OCI-LY1 (cell line): ENCODE data around the gene MEIKIN.

Source experiments
- H2AFZ ChIP-seq: fragments of 200-600 bp; sonication (generic), shearing (Covaris generic); 2 replicates; pipeline ENCODE4 v1.6.0; 2014; ENCODE audit warnings: antibody characterized with exemption, mild to moderate bottlenecking, low read length
- H3F3A ChIP-seq: fragments of 200-600 bp; sonication (generic), shearing (Covaris generic); 2 replicates; pipeline ENCODE4 v1.6.0; 2014; ENCODE audit warnings: mild to moderate bottlenecking, antibody characterized with exemption, low read length, moderate library complexity; ENCODE audit not compliant: insufficient read depth
- H3K27ac ChIP-seq: fragments of 200-600 bp; sonication (generic); 2 replicates; pipeline ENCODE4 v1.5.1; 2014; ENCODE audit warnings: low read length, mixed run types, mild to moderate bottlenecking, low read depth; ENCODE audit not compliant: poor library complexity, severe bottlenecking
- H3K27me3 ChIP-seq: fragments of 200-600 bp; sonication (generic); 2 replicates; pipeline ENCODE4 v1.6.0; 2014; ENCODE audit warnings: antibody characterized with exemption, mild to moderate bottlenecking, low read length, moderate library complexity; ENCODE audit not compliant: insufficient read depth
- H3K36me3 ChIP-seq: fragments of 200-600 bp; sonication (generic); 2 replicates; pipeline ENCODE4 v1.6.1; 2014; ENCODE audit warnings: mild to moderate bottlenecking, antibody characterized with exemption, low read length, moderate library complexity, mixed read lengths; ENCODE audit not compliant: insufficient read depth
- H3K4me1 ChIP-seq: fragments of 200-600 bp; sonication (generic); 2 replicates; pipeline ENCODE4 v1.5.1; 2014; ENCODE audit warnings: mild to moderate bottlenecking, low read length, moderate library complexity; ENCODE audit not compliant: insufficient read depth, severe bottlenecking
- H3K4me2 ChIP-seq: fragments of 200-600 bp; sonication (generic), shearing (Covaris generic); 2 replicates; pipeline ENCODE4 v1.6.1; 2014; ENCODE audit warnings: low read length
- H3K4me3 ChIP-seq: fragments of 200-600 bp; sonication (generic); 2 replicates; pipeline ENCODE4 v1.5.1; 2014; ENCODE audit warnings: low read length, low read depth, mild to moderate bottlenecking, mixed read lengths; ENCODE audit not compliant: poor library complexity, severe bottlenecking
- H3K79me2 ChIP-seq: fragments of 200-600 bp; shearing (Covaris generic); 2 replicates; pipeline ENCODE4 v1.6.1; 2016; ENCODE audit warnings: mixed run types, low read length, mixed read lengths; ENCODE audit not compliant: insufficient read depth
- H3K9ac ChIP-seq: fragments of 200-600 bp; sonication (generic), shearing (Covaris generic); 2 replicates; pipeline ENCODE4 v1.6.1; 2014; ENCODE audit warnings: mild to moderate bottlenecking, low read length, mixed read lengths
- H3K9me2 ChIP-seq: fragments of 200-600 bp; sonication (generic), shearing (Covaris generic); 2 replicates; pipeline ENCODE4 v1.6.1; 2014; ENCODE audit warnings: low read depth, mild to moderate bottlenecking, low read length, mixed read lengths
- H3K9me3 ChIP-seq: fragments of 200-600 bp; shearing (Covaris generic); 2 replicates; pipeline ENCODE4 v1.6.1; 2014; ENCODE audit warnings: low read length, mixed read lengths
- H4K20me1 ChIP-seq: fragments of 200-600 bp; sonication (generic), shearing (Covaris generic); 2 replicates; pipeline ENCODE4 v1.6.0; 2016; ENCODE audit warnings: mild to moderate bottlenecking, low read length; ENCODE audit not compliant: insufficient read depth
- EZH2 ChIP-seq: fragments of 200-600 bp; sonication (generic), shearing (Covaris generic); IDR thresholded peaks from 2 replicates; pipeline ENCODE4 v1.8.0; 2017; ENCODE audit warnings: borderline replicate concordance, mixed run types, mild to moderate bottlenecking, antibody characterized with exemption, low read length, moderate library complexity, mixed read lengths
- TF ChIP-seq, protein P1 (sequence below): fragments of 200-600 bp; sonication (generic), shearing (Covaris generic); IDR thresholded peaks from 2 replicates; pipeline ENCODE4 v1.5.1; 2017; ENCODE audit warnings: mild to moderate bottlenecking, antibody characterized with exemption, low read length, moderate library complexity, mixed read lengths

The MEIKIN gene

GRCh38 chr5:131942016-131942415, 3.4 kb downstream of the MEIKIN start:
- Histone ChIP-seq H3K27me3 (no peaks in the 10 kb centered on the region), H3K4me2 (no peak overlapping the region), H3K27ac (no peak overlapping the region), H2AFZ (no peak overlapping the region), H3K9me2 (no peaks in the 10 kb centered on the region), H3F3A (no peaks in the 10 kb centered on the region), H3K4me3 (no peak overlapping the region), H3K9me3 (no peaks in the 10 kb centered on the region), H3K4me1 (no peaks in the 10 kb centered on the region), H3K9ac (no peak overlapping the region), H3K79me2 (no peaks in the 10 kb centered on the region), H3K36me3 (no peaks in the 10 kb centered on the region), H4K20me1 (no peaks in the 10 kb centered on the region)
- no peak for TF ChIP-seq EZH2
- TF ChIP-seq, protein P1, sequence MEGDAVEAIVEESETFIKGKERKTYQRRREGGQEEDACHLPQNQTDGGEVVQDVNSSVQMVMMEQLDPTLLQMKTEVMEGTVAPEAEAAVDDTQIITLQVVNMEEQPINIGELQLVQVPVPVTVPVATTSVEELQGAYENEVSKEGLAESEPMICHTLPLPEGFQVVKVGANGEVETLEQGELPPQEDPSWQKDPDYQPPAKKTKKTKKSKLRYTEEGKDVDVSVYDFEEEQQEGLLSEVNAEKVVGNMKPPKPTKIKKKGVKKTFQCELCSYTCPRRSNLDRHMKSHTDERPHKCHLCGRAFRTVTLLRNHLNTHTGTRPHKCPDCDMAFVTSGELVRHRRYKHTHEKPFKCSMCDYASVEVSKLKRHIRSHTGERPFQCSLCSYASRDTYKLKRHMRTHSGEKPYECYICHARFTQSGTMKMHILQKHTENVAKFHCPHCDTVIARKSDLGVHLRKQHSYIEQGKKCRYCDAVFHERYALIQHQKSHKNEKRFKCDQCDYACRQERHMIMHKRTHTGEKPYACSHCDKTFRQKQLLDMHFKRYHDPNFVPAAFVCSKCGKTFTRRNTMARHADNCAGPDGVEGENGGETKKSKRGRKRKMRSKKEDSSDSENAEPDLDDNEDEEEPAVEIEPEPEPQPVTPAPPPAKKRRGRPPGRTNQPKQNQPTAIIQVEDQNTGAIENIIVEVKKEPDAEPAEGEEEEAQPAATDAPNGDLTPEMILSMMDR: no peak

GRCh38 chr5:131939690-131940345, 5.6 kb downstream of the MEIKIN start:
- TF ChIP-seq, protein P1: no peak
- TF ChIP-seq EZH2: no peak
- Histone ChIP-seq H3K4me2 (no peak overlapping the region), H3K9me3 (no peaks in the 10 kb centered on the region), H2AFZ (no peak overlapping the region), H3K4me1 (no peaks in the 10 kb centered on the region), H3K79me2 (no peaks in the 10 kb centered on the region), H3K9ac (no peak overlapping the region), H4K20me1 (no peaks in the 10 kb centered on the region), H3K27me3 (no peaks in the 10 kb centered on the region), H3F3A (no peaks in the 10 kb centered on the region), H3K27ac (no peak overlapping the region), H3K9me2 (no peaks in the 10 kb centered on the region), H3K36me3 (no peaks in the 10 kb centered on the region), H3K4me3 (no peak overlapping the region)

DNA sequence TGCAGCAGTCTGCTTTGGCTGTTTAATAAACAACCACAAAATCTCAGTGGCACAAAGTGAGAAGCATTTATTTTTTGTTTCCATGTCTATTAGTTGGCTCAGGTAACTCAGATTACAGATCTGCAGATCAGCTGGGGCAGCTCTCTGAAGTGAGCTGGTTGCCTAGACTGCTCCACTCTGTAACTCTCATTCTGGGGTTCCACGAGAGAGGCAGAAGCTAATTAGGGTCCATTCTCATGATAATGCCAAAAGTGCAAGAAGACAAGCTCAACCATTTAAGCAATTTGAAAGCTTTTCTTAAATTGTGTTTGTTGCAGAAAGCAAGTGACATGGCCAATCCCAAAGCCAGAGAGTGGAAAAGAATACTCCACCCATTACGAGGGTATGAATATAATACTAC, 13.2 kb downstream of the MEIKIN start:
- Histone ChIP-seq H3K79me2 (no peaks in the 10 kb centered on the region), H3K4me2 (no peak overlapping the region), H3K36me3 (no peaks in the 10 kb centered on the region), H3K27ac (no peak overlapping the region), H3K9ac (no peak overlapping the region), H4K20me1 (no peaks in the 10 kb centered on the region), H2AFZ (no peak overlapping the region), H3K9me3 (no peaks in the 10 kb centered on the region), H3K4me1 (no peaks in the 10 kb centered on the region), H3K9me2 (no peaks in the 10 kb centered on the region), H3K27me3 (no peaks in the 10 kb centered on the region), H3K4me3 (no peak overlapping the region), H3F3A (no peaks in the 10 kb centered on the region)
- no peak for TF ChIP-seq EZH2
- TF ChIP-seq, protein P1: no peak
